ENCODE results near the gene AKT3.

Gene AKT3

GRCh38 chr1:243481101-243481500, 368.9 kb downstream of the AKT3 start:
- no peak for DNase-seq

GRCh38 chr1:243477731-243478290, 372.2 kb downstream of the AKT3 start:
- DNase-seq = no peak

GRCh38 chr1:243475966-243476365, 374.1 kb downstream of the AKT3 start:
- DNase-seq = no peak

DNA sequence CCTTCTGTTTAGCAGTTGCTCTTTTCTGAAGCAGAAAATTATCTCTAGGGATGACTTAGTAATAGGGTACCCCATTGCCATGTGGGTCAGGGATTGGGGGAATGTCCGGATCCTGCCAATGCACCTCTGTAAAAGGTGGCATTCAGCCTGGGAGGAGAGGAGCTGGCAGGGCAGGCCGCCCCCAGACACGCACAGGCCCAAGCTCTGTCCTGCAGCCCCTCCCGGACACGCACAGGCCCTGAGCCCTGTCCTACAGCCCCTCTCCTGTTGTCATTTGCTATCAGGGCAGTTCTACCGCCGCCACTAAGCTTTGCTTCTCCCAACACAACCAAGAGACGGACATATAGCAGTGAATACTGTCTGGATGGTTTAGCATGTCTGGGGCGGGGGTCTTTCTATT, 375.1 kb downstream of the AKT3 start:
- no peak for DNase-seq

DNA sequence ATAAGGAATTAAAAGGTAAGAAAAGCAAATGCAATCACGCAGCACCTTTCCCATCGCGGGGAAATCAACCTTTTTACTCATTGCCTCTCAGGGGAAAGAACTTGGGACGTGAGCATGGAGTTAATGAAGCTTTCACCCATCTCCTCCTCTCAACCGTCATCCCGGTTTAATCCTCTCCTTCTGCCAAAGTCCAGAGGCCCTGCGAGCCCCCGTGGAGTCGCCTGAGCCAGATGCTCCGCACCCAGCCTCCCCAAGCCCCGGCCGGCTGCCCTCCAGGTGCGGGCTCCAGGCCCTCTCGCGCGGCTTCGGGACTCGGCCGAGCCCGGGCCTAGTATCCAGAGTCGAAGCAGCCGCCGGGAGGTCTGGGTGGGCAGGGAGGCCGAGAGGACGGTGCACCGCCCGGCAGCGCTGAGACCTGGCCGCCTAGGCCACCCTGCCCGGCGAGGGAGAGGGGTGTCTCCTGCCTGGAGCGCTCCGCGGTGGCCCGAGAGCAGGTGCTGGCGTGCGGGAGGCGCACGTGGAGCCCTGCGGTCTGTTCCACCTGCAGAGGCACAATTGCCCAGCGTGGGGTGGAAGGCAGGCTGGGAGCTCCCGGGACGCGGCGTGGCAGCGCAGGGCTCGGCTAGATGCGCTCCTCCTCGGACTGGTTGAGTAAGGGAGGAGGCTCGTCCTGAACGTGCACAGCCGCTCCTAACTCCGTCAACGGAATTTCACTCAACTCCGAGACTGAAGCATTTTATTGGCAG, 375.7 kb downstream of the AKT3 start:
- no peak for DNase-seq

- no peak for DNase-seq
Observed at GRCh38 chr1:243473227-243474135, 376.6 kb downstream of the AKT3 start.

DNA sequence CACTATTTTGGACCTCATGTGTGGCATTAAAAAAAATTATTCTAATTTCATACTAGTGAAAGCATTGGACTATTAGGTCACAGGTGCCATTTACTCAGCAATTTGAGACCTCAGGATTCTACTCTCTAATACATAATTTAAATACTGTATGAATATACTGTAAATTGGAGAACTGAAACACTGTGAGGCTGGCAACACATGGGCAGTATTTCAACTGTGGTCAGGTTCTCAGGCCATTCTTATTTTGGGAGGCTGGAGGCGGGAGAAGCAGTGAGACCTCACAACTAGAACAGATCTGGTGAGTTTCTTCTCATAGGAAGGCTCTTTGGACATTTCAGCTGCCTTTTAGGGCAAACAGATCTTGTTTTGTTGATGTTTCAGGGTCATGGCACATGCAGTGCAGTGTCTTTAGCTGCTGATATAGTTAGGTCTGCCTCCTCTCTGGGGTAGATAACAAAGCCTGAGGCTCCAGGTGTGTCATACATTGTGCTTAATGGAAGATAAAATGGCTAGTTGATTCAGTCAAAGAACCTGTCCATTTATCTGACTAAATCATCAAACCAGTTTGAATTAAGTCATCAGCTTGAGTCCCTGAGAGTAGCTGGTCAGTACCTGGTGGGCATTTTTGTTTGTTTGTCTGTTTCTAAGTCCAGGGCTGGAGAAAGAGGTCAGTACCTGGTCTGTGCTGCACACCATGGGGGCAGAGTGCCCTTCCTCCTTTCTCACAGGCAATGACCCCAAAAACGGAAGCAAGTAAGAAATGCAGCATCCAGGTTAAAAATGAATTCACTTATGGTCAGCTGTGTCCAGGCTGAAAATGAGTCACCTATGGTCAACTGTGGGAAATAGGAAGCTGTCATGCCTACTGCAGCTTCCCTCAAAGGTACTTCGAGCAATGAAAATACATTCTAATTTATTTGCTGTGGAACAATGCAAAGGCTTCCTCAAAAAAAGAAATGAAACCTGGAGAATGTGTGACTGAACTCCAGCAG, 378.0 kb downstream of the AKT3 start:
- DNase-seq = no peak

DNA sequence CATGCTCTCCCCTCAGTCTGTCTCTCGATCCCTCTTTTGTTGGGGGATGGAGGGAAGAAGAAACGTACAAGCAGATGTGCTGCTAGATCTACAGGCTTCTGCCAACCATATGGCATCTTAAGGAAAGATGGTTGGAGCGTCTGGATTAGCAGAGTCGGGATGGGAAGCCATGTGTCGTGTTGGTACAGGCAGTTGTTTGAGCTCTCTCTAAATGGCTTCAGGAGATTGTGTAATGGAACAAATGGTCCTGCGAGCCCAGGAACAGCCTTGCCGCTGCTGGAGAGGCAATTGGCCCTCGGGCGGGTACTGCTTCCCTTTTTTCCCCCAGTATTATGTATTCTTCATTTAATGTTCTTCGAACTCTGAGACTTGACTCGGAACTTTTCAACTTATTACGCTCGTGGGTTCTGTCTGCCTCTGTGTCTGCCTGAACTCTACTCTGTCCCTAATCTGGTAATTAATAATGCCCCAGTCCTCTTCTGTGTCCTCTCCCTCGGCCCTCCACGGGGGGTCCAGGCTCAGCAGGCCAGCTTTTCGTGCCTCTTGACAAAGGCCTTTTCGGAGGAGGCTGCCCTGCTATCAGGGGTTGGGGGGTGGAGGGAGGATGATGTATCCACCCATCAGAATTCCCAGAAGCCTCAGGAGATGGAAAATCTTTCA, 378.9 kb downstream of the AKT3 start:
- DNase-seq = no peak

DNA sequence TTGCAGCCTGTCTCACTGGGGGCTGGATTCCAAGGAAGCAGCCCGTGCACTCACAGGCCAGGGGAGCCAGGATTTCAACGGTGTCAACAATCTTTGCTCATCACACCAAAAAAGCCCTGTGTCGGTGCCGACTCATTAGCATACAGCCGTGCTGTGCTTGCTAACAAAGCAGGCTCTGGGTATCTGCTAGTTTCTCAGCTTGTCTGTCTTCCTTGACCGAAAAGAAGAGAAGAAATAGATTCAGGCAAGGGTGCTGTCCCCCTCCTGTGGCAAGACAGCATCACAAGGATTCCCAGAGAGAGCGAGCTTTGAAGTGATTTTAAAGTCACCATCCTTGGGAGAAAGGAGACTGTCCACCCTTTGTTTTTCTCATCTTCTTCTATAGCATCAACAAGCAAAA, 379.5 kb downstream of the AKT3 start:
- DNase-seq = no peak

DNA sequence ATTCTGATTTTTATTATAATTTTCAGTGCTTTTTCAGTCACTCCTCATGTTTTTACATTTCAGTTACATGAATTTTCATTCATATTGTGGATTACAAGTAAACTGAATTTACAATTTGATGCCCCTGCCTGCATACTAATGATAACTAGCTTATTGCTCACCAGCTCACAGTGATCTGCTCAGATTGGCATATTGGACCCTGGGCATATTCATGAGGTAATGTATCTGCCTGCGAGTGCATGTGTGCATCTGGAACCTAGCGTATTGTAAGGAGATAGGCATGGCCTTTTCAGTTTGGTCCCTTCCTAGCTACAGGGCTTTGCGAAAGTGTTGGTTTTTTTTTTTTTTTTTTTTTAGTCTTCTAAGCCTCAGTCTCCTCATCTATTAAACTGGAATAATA, 380.5 kb downstream of the AKT3 start:
- no peak for DNase-seq

DNA sequence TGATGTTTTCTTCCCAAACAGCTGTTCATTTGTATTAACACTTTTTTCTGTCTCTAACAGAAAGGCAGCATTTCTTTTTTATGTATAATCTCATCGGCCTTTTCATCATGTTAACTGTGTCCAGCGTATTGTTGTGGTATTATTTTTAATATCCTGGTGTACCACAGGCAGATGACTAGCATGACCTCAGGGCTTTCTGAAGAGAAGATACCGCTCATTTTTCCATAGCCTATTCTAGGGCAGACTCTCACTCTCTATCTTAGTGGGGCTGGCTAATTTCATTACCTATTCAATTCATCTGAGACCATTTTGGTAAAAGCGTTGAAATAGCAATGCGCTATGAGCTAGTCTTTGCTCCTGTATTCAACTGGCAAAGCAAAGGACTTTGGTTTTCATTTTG, 384.3 kb downstream of the AKT3 start:
- no peak for DNase-seq

GRCh38 chr1:243465081-243465480, 385.0 kb downstream of the AKT3 start:
- DNase-seq = no peak

GRCh38 chr1:243462929-243463697, 386.9 kb downstream of the AKT3 start:
- DNase-seq = no peak

DNA sequence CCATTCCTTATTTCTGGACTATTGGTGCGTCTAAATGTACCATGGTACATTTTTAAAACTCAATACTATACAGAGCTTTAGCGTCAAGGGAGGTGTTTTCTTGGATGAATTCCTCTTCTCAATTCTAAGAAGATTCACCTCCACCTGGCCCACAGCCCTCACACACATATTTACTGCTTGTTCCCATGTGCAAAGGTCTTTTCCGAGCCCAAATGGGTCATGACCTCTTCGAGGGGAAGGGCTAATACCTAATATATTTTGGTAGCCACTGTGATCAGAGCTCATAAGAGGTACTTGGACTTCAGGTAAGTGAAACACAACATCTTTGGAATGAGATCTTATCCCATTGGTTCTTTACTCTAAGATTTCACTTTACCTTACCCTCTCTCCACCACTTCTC, 388.3 kb downstream of the AKT3 start:
- DNase-seq = no peak

DNA sequence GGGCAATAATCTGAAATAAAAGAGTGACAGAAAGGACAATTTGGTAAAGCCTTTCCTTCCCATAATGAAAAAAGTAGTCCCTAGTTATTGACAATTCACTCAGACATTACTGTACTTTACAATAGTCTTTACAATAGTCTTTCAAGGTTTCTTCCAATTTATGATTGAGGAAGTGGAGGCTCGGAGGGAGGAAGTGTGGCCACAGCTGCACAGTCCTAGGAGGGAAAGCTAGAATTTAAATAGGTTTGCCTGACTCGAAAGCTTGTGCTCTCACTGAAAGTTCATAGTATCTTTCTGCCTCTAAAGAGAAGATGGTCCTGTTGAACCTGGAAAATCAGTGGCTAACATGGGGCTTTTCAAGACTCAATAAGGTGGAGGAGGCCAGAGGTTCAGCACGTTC, 391.0 kb downstream of the AKT3 start:
- DNase-seq = no peak

GRCh38 chr1:243457363-243457982, 392.6 kb downstream of the AKT3 start:
- DNase-seq = no peak

DNA sequence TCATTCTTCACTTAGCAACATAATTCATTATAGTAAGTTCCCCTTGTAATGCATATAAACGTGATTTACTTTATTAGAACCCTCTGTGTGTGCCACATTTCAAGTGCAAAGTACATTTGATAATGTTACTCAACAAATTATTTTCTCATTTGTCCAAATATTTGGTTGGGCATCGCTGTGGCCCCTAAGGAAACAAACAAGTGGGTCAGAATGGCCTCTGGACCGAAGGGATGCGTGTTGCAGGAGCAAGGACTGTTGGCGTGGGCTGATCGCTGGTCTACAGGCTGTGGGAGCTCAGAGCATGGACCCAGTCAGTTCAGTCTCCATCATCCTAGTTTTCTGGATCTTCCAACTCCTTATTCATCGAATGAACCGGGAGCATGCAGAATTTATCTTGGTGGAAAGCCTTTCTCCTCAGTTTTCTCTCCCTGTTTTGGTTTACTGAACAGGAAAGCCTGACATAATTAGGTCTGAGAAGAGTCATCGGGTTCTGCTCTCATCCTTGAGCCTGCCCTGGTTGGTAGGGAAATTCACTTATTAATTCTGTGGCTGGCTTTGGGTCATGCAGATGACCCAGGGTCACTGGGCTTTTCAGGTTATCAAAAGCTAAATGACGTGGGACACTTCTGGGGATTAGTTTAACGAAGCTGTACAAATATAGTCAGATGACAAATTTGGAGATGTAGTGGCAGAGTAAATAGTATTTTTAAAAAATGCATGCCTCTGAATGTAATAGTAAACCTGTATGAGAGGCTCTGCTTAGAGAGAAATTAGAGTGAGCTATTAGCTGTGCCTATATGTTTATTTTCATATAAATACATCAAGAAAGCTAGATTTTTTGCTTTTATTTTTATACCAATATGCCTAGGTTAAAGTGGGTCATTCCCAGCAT, 394.0 kb downstream of the AKT3 start:
- DNase-seq = no peak

DNA sequence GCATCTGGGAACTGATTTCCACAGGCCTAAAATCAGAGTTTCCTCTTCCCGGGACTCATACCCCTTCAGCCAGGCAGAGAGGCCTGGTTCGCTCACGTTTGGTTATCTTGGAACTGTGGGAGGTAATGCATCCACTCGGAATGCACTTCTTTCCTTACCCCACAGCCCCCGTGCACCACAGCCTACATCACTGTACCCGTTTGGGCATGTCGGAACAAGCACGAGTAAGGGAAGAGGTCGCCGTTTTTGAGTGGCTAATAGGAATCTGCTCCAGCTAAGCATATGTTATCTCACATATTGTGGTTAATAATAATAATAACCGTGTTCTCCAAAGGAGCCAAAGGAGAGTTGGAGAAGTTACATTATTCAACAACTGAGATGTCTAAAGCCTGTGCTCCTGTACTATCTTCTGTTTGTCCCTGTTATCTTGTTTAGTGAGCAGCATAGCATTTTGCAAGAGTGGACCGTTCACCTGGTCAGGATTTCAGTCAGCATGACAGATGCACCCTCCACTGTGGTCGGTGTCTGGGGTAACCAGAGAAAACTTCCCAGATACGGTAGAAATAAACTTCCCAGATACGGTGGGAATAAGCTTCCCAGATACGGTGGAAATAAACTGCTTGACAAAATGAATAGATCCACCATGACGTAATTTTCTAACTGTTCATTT, 395.6 kb downstream of the AKT3 start:
- no peak for DNase-seq

DNA sequence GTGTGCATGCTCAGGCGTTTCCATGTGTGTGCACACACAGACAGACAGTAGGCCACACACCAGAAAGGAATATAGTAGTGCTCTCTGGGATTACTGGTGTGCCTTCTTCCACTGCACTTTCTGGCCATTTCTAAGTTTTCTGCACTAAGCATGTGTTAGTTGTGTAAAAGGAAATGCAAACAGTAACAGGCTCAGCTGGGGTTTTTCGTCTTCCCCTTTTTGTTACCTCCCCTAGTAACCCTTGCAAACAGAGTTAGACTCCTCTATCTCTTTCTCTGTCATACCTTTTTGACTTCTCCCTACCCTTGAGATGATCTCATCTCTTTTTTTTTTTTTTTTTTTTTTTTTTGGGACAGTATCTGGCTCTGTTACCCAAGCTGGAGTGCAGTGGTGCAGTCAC, 398.0 kb downstream of the AKT3 start:
- no peak for DNase-seq
